GM18873 (cell line): ENCODE data around the gene SGCE.
"Not testable (repeated sequence)": the region's sequence is repeated elsewhere in the genome, so short reads cannot be mapped to it uniquely, and the experiment has no call there.

Source experiments
- ATAC-seq: cut with Tn5 transposase; IDR thresholded peaks from one replicate; pipeline ENCODE4 v1.9.1; 2021; ENCODE audit warnings: mild to moderate bottlenecking, moderate library complexity, moderate number of reproducible peaks; ENCODE audit not compliant: unreplicated experiment, low FRiP score

Gene SGCE

GRCh38 chr7:94655848-94656657 lies at the start of gene SGCE:
TSS of gene SGCE (minus strand) at chr7:94656133. CDS start at chr7:94656098, 35 bp downstream.
- ATAC-seq, result no peak

DNA sequence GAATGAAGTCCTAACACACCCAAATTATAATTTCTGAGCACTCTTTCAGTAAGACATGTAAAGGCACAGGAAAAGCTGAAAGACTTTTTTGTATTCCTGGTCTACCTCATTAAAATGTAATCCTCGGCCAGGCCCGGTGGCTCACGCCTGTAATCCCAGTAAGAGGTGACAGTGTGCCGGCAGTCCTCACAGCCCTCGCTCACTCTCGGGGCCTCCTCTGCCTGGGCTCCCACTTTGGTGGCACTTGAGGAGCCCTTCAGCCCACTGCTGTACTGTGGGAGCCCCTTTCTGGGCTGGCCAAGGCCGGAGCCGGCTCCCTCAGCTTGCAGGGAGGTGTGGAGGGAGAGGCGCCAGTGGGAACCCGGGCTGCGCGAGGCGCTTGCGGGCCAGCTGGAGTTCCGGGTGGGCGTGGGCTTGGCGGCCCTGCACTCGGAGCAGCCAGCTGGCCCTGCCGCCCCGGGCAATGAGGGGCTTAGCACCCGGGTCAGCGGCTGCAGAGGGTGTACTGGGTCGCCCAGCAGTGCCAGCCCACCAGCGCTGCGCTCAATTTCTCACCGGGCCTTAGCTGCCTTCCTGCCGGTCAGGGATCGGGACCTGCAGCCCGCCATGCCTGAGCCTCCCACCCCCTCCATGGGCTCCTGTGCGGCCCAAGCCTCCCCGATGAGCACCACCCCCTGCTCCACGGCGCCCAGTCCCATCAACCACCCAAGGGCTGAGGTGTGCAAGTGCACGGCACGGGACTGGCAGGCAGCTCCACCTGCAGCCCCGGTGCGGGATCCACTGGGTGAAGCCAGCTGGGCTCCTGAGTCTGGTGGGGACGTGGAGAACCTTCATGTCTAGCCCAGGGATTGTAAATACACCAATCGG lies 49.5 kb upstream of the SGCE start:
- not testable (repeated sequence) for ATAC-seq

DNA sequence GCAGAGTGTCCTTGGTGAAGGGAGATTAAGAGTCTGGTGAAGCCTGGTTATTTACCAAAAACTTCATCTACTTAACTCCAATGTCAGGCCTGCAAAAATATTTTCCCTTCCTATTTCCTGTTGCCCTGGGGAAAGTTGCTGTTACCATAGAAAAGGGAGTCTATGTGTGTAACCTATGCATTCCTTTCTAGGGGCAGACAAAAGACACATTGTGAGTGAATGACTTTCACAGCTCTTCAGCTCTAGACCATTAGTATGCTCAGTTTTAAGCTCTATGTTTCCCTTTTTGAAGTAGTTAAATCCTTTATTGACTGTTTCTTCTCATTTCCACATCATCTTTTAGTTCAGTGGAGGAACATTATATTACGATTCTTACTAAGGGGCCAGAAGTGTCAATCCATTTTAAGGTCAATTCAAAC lies 45.6 kb upstream of the SGCE start:
- no peak for ATAC-seq

GRCh38 chr7:94700926-94701554 lies 45.1 kb upstream of the SGCE start:
- no peak for ATAC-seq

DNA sequence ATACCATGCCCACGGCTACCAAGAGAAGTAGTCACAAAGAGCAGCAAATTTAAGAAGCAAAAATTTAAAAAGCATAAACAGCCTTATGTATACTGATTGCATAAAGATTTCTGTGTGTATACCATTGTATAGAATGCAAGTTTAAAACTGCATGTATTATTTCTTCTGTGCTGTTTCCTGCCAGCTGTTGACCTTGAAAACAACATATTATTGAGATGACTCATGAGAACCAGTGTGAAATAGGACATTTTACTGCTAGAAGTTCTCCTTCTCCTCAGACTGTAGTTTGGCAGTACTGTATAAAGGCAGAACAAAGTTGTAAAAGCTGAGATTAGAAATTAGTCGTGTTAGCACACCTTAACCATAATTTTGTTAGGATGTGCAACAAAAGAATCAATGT lies 42.3 kb upstream of the SGCE start:
- no peak for ATAC-seq

DNA sequence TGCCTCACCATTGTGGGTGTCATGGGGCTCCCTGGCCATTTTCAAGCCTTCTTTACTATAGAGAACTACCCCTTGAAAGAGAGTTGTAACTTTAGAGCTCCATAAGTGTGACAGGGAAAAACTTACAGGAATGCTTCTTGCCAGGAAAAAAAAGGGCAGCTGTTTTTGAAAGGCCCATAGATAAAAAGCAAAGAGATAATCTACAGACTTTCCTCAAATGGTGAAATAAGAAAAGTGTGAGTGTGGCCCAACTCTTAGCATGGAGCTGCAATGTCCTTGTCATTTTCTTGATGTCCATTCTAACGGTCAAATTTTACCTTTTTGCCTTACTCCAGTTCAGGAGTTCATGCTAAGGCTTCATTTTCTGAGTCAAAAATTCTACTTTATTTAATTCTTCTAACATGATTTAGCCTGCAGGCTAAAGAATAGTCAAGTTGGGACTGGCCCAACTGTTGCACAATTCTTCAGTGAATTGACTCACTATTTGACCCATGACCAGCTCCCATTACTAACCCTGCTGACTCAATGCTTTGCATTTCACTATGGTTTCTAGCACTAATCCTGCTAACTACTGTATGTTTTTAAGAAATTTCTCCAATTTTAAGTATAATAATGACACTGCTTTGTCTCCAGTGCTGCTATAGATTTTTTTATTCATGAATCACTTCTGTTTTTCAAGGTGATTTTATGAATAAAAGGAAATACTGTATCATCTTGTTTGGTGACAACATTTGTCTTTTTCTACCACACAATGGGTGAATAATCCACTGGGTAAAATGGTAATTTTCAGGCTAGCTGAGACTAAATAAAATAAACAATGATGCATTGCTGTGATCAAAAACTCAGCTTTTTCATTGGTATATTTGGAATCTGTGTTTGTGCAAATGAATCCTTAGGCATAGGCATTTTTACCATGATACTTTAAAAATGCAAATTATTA lies 41.4 kb upstream of the SGCE start:
- ATAC-seq, result no peak

DNA sequence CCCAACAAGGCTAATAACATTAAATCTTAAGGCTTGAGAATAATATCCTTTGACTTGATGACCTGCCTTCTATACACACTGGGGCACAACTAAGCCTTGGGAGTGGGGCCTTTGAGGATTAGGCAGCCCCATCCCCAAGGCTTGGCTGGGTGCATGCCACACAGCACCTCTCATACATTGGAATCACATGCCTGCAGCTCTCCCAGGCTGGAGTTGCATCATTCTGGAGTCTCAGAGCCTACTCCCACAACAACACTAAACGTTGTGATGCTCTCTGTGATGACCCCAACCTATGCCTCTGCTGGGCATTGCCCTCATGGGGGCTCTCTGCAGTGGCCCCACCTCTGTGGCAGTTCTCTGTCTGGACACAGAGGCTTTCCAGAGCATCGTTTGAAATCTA lies 31.9 kb upstream of the SGCE start:
- no peak for ATAC-seq

DNA sequence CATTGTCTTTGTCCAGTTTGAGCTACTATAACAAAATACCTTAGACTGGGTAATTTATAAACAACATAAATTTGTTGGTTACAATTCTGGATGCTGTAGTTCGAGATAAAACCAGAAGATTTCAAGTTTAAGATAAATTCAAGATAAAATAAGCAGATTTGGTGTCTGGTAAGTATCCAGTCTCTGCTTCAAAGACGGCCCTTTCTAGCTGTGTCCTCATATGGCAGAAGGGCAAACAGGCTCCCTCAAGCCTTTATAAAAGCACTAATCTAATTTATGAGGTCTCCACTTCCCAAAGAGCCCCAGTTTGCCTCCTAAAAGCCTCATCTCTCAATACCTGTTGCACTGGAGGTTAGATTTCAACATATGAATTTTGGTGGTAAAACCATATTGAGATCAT lies 31.1 kb upstream of the SGCE start:
- no peak for ATAC-seq

DNA sequence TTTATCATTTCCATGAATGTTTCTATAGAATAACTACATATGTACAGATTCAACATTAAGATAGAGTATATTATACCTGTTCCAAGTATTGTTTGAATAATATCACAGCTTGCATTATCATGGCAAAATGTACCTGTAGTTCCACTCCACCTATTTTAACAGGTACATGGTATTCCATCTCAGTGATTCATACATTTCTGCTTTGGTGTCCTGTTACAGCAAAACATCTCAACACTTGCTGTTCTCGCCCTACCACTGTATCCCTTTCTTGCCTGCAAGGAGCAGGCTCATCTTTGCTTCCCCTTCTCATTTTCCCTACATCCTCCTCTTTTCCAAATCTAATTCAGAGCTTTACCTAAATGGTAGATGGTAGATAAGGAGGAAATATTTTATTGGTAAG lies 27.1 kb upstream of the SGCE start:
- no peak for ATAC-seq

DNA sequence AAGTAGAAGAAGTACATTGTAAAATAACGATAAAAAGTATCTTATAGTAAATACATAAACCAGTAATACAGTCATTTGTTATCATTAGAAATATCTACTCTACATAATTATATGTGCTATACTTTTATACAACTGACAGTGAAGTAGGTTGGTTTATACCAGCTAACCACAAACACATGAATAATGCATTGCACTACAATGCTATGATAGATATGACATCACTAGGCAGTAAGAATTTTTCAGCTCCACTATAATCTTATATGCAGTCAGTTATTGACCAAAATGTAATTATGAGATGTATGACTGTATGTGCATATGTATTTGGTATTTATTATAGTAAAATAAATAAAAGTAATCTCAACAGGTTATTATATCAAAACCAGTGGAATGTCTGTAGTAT lies 23.4 kb upstream of the SGCE start:
- no peak for ATAC-seq

DNA sequence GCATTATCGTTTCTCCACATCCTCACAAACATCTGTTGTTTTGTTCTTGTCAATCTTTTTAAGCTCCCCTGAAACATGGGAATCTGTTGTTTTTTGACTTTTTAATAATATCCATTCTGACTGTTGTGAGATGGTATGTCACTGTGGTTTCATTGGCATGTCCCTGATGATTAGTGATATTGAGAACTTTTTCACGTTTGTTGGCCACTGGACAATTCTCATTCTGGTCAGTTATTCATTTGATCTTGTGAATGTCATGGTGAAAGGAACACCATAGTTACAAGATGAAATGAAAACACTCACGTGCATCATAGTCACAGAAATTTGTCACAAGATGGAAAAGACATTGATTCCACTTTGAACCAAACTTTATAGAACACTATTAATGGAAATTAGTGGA lies 20.5 kb upstream of the SGCE start:
- no peak for ATAC-seq

DNA sequence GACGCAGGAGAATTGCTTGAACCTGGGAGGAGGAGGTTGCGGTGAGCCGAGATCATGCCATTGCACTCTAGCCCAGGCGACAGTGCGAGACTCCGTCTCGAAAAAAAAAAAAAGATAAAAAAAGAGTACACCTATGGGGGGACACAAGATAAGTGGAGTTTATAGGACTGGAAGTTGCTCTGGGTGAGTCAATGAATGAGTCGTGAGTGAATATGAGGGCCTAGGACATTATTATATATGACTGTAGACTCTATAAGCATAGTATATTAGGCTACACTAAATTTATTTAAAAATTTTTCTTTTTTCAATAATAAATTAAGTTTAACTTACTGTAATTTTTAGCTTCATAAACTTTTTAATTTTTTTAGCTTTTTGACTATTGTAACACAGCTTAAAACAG lies 19.4 kb upstream of the SGCE start:
- no peak for ATAC-seq

DNA sequence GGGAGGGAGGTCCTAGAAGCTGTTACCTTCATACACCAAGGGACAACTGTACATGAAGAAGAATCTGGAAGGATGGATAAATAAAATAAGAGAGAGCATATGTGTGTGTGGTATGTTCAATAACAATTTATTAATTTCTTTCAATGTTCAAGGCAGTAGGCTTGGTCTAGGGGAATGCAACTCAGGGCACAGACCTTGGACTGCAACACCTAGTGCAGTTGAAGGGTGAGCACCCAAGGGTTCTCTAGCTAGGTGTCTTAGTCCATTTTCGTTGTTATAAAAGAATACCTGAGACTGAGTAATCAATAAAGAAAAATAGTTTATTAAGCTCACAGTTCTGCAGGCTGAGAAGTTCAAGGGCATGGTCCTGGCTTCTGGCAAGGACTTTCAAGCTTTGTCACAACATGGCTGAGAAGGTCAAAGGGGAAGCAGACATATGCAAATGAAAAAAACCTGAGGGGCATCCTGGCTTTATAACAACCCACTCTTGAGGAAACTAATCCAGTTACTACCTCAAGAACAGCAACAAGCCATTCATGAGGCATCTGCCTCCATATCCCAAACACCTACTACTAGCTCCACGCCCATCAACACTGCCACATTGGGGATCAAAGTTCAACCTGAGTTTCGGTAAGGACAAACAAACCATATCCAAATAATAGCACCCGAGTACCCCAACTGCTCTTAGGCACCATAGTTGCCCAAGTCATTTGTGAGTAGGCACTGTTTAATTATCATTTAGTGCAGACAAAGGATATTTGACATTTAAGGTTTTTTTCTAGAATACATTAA lies 15.7 kb upstream of the SGCE start:
- no peak for ATAC-seq

DNA sequence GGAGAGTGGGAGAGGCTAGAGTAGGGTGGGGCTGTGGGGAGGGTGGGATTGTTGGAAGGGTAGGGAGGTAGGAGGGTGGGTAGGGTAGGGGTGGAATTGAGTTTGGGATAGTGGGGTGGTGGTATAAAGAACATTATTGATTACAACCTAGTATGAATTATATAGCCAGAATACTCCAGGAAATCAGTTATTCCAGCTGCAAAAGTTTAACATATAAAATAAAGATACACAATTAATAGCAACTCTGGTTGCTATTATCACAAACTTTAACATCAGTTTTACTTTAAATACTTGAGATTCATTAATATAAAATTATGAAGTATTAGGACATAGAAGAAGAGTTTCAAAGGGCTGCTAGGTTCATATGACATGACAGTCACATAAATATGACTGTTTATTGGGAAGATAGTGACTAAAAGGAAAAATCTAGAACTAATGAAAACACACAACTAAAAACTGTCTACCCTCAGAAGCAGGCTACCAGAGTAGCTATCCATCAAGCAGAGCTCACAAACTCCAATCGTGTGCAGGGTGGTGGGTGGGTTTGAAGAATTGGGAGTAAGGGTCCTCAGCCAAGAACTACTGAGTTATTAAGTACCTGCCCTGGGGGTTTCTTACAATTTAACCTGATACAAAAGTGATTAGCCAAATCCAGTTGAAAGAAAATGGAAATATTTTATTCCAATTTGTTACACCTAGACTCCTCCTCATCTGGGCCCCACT lies 14.0 kb upstream of the SGCE start:
- no peak for ATAC-seq

GRCh38 chr7:94666879-94667587 lies 11.1 kb upstream of the SGCE start:
- no peak for ATAC-seq

GRCh38 chr7:94665426-94665825 lies 9.5 kb upstream of the SGCE start:
- no peak for ATAC-seq

DNA sequence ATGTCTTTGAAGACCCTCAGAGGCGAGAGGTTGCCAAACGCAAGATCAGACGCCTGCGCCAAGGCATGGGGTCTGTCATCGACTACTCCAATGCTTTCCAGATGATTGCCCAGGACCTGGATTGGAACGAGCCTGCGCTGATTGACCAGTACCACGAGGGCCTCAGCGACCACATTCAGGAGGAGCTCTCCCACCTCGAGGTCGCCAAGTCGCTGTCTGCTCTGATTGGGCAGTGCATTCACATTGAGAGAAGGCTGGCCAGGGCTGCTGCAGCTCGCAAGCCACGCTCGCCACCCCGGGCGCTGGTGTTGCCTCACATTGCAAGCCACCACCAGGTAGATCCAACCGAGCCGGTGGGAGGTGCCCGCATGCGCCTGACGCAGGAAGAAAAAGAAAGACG lies 8.1 kb upstream of the SGCE start:
- ATAC-seq, result no peak

- no peak for ATAC-seq
These were observed 6.6 kb upstream of the SGCE start for GRCh38 chr7:94662548-94662947.
